ENCODE data around the gene LY6G6C. TPM values are rescaled to one million over a fixed set of nuclear protein-coding genes. Genes with fewer than 3 reads are reported as not detected.

The LY6G6C gene
- total and polyA plus RNA-seq, 2 donors (not counting 1 experiment from before 2014, with no cell fraction given), result 0.13 TPM; not detected in 1

GRCh38 chr6:31762356-31762755 lies 40.8 kb upstream of the LY6G6C start, which contains the start of gene SAPCD1:
Gene SAPCD1, plus strand, starts transcription at chr6:31762656. Its CDS starts 399 bp downstream, at chr6:31763055.
- Histone ChIP-seq H3K27me3 (replicated peaks in 1 of 4; ENCODE audit: control extremely low read depth in 1 of 4, control insufficient read depth in 3 of 4, insufficient read depth in 4 of 4, low read length in 3 of 4) (no peaks in the 10 kb centered on the region), H3K9ac (ENCODE audit: low read length) (no peak within 1 kb of the TSS), H4K20me1 (ENCODE audit: control insufficient read depth, insufficient read depth, low read length, poor library complexity, severe bottlenecking) (no peaks in the 10 kb centered on the region), H3K27ac (ENCODE audit: low read length in 2 of 2) (no peak within 1 kb of the TSS), H3K4me2 (replicated peaks; ENCODE audit: low read depth, low read length, poor library complexity, severe bottlenecking) (no peak within 1 kb of the TSS), H3K9me3 (ENCODE audit: control extremely low read depth in 1 of 3, control insufficient read depth in 2 of 3, insufficient read depth in 1 of 3, low read length in 2 of 3) (no peaks in the 10 kb centered on the region), H3K4me3 (ENCODE audit: control extremely low read depth in 1 of 5, extremely low read depth in 1 of 5, insufficient read depth in 1 of 5, low read depth in 2 of 5, low read length in 4 of 5) (no peak within 1 kb of the TSS), H3K4me1 (ENCODE audit: control insufficient read depth in 2 of 2, insufficient read depth in 2 of 2, low read length in 2 of 2) (no peaks in the 10 kb centered on the region), H2AFZ (ENCODE audit: insufficient read depth, low read depth, low read length, poor library complexity, severe bottlenecking) (no peak within 1 kb of the TSS), H3K79me2 (ENCODE audit: control insufficient read depth, insufficient read depth, low read length) (no peaks in the 10 kb centered on the region), H3K36me3 (replicated peaks in 1 of 2; ENCODE audit: control extremely low read depth in 1 of 2, control insufficient read depth in 1 of 2, extremely low read depth in 1 of 2, insufficient read depth in 2 of 2, low read length in 1 of 2) (peaks cover 0 to 14% of the 10 kb centered on the region in 2 experiments)
- H3K4me1 Mint-ChIP-seq, result no peaks in the 10 kb centered on the region
- intact Hi-C loops (cut with micrococcal nuclease), result no loop called here
- CTCF ChIA-PET, result no interaction called here
- 63% methylated on average over 1 of the region's 4 CpGs for WGBS (ENCODE audit: insufficient coverage)
- no peak within 1 kb of the TSS for H3K4me3 Mint-ChIP-seq
- no peaks in the 10 kb centered on the region for H3K27me3 Mint-ChIP-seq
- TF ChIP-seq EZH2 (IDR thresholded peaks at IDR 0.05; ENCODE audit: borderline replicate concordance, insufficient read depth, low read depth, low read length, poor library complexity, severe bottlenecking), result no peak
- no peak for TF ChIP-seq CTCF (IDR thresholded peaks at IDR 0.05)
- POLR2A ChIA-PET, result no interaction called here
- no peaks in the 10 kb centered on the region for H3K9me3 Mint-ChIP-seq (ENCODE audit: insufficient read depth)
- no peak within 1 kb of the TSS for H3K27ac Mint-ChIP-seq
- ATAC-seq (ENCODE audit: low read depth) (no peak), DNase-seq (no peak)

- H3K9me3 Mint-ChIP-seq (ENCODE audit: insufficient read depth), result no peaks in the 10 kb centered on the region
- CTCF ChIA-PET, result no interaction called here
- TF ChIP-seq EZH2 (IDR thresholded peaks at IDR 0.05; ENCODE audit: borderline replicate concordance, insufficient read depth, low read depth, low read length, poor library complexity, severe bottlenecking), result no peak
- TF ChIP-seq CTCF (IDR thresholded peaks at IDR 0.05), result no peak
- no peaks in the 10 kb centered on the region for H3K9me3 ChIP-seq (ENCODE audit: control extremely low read depth in 1 of 3, control insufficient read depth in 2 of 3, insufficient read depth in 1 of 3, low read length in 2 of 3)
- DNase-seq (no peak), ATAC-seq (ENCODE audit: low read depth) (no peak)
- no peak overlapping the region for H2AFZ ChIP-seq (ENCODE audit: insufficient read depth, low read depth, low read length, poor library complexity, severe bottlenecking)
- no peak overlapping the region for H3K27ac ChIP-seq (ENCODE audit: low read length in 2 of 2)
- no peaks in the 10 kb centered on the region for H3K27me3 Mint-ChIP-seq
- WGBS (ENCODE audit: insufficient coverage), result 100% methylated on average over 8 of the region's 8 CpGs
- no peaks in the 10 kb centered on the region for H3K27me3 ChIP-seq (replicated peaks in 1 of 4; ENCODE audit: control extremely low read depth in 1 of 4, control insufficient read depth in 3 of 4, insufficient read depth in 4 of 4, low read length in 3 of 4)
- H3K4me3 ChIP-seq (ENCODE audit: control extremely low read depth in 1 of 5, extremely low read depth in 1 of 5, insufficient read depth in 1 of 5, low read depth in 2 of 5, low read length in 4 of 5), result no peak overlapping the region
- no peaks in the 10 kb centered on the region for H3K79me2 ChIP-seq (ENCODE audit: control insufficient read depth, insufficient read depth, low read length)
- no peak overlapping the region for H3K4me3 Mint-ChIP-seq
- no peaks in the 10 kb centered on the region for H3K4me1 ChIP-seq (ENCODE audit: control insufficient read depth in 2 of 2, insufficient read depth in 2 of 2, low read length in 2 of 2)
- intact Hi-C loops (cut with micrococcal nuclease), result no loop called here
- H3K4me1 Mint-ChIP-seq, result no peaks in the 10 kb centered on the region
- H4K20me1 ChIP-seq (ENCODE audit: control insufficient read depth, insufficient read depth, low read length, poor library complexity, severe bottlenecking), result no peaks in the 10 kb centered on the region
- H3K4me2 ChIP-seq (replicated peaks; ENCODE audit: low read depth, low read length, poor library complexity, severe bottlenecking), result no peak overlapping the region
- peaks cover 0 to 14% of the 10 kb centered on the region in 2 experiments for H3K36me3 ChIP-seq (replicated peaks in 1 of 2; ENCODE audit: control extremely low read depth in 1 of 2, control insufficient read depth in 1 of 2, extremely low read depth in 1 of 2, insufficient read depth in 2 of 2, low read length in 1 of 2)
- POLR2A ChIA-PET, result interaction anchor here (0.6 kb wide), 2 partner anchors 10 to 71 kb away, joined by 3 to 7 read pairs; no protein-coding TSS in a partner anchor
- H3K9ac ChIP-seq (ENCODE audit: low read length), result no peak overlapping the region
- H3K27ac Mint-ChIP-seq, result no peak overlapping the region
Observed at GRCh38 chr6:31761343-31761742, 39.8 kb upstream of the LY6G6C start.
